CD4-positive, alpha-beta T cell (primary cell): ENCODE data around the gene GATAD2B. TPM values are rescaled to one million over a fixed set of nuclear protein-coding genes. Genes with fewer than 3 reads are reported as not detected.

Experiments used
- ATAC-seq: fragments of 200-7000 bp; cut with Tn5 transposase; one replicate; pipeline ENCODE4 v1.10.0; 2022; ENCODE audit warnings: mild to moderate bottlenecking; ENCODE audit not compliant: poor library complexity
- CTCF ChIA-PET: fragments of 350-600 bp; sonication (Branson Sonifier 250); formaldehyde crosslinking; loops from one replicate; lab custom pipeline; 2021; ENCODE audit warnings: antibody characterized with exemption, inconsistent platforms; lab: Charles Lee
- POLR2A ChIA-PET: fragments of 350-600 bp; sonication (Branson Sonifier 250); formaldehyde crosslinking; loops from one replicate; lab custom pipeline; 2021; ENCODE audit warnings: antibody characterized with exemption, inconsistent platforms; lab: Charles Lee
- DNase-seq, 14 experiments: peaks; one replicate each; pipeline ENCODE4 v3.0.0-alpha.2; 2013 to 2020; ENCODE audit warnings: mixed read lengths in 2 of 14
- H3K27ac ChIP-seq, 2 donors: one replicate each; pipeline versions ENCODE4 v1.5.1 to v1.7.0; 2013; ENCODE audit warnings: low read length in 2 of 2, low read depth in 1 of 2, mild to moderate bottlenecking in 1 of 2
- H3K27me3 ChIP-seq, 2 experiments: 1 replicate in 1 of 2; 2 replicates in 1 of 2; pipeline versions ENCODE4 v1.6.1 to v1.7.0; 2013; ENCODE audit warnings: low read length in 2 of 2, control low read depth in 1 of 2, mild to moderate bottlenecking in 1 of 2, moderate library complexity in 1 of 2; ENCODE audit not compliant: insufficient read depth in 2 of 2, control insufficient read depth in 1 of 2
- H3K36me3 ChIP-seq: one replicate; pipeline ENCODE4 v1.6.1; 2013; ENCODE audit warnings: low read length, control low read depth; ENCODE audit not compliant: insufficient read depth
- H3K4me1 ChIP-seq: one replicate; pipeline ENCODE4 v1.6.1; 2013; ENCODE audit warnings: low read length, control low read depth; ENCODE audit not compliant: insufficient read depth
- H3K4me3 ChIP-seq: one replicate; pipeline ENCODE4 v1.5.1; 2013; ENCODE audit warnings: mild to moderate bottlenecking, low read length, moderate library complexity
- H3K9me3 ChIP-seq, 2 experiments: 1 replicate in 1 of 2; 2 replicates in 1 of 2; pipeline versions ENCODE4 v1.6.1 to v1.7.0; 2013; ENCODE audit warnings: low read length in 2 of 2, mild to moderate bottlenecking in 2 of 2, control low read depth in 1 of 2, moderate library complexity in 1 of 2; ENCODE audit not compliant: control insufficient read depth in 1 of 2, insufficient read depth in 1 of 2
- H3K27ac Mint-ChIP-seq: one replicate; pipeline ENCODE4 v1.8.0; 2020; ENCODE audit warnings: mixed read lengths
- H3K27me3 Mint-ChIP-seq: one replicate; pipeline ENCODE4 v1.8.0; 2021; ENCODE audit warnings: mixed read lengths
- H3K36me3 Mint-ChIP-seq: one replicate; pipeline ENCODE4 v1.8.0; 2021; ENCODE audit warnings: low read depth, mixed read lengths
- H3K4me1 Mint-ChIP-seq: one replicate; pipeline ENCODE4 v1.8.0; 2021; ENCODE audit warnings: low read depth, mixed read lengths
- H3K4me3 Mint-ChIP-seq: one replicate; pipeline ENCODE4 v1.8.0; 2020; ENCODE audit warnings: mild to moderate bottlenecking, mixed read lengths
- H3K9me3 Mint-ChIP-seq: one replicate; pipeline ENCODE4 v1.8.0; 2020; ENCODE audit warnings: mixed read lengths
- CTCF ChIP-seq: fragments of 200-600 bp; IDR thresholded peaks from one replicate; pipeline ENCODE4 v1.8.0; 2022; ENCODE audit warnings: antibody characterized with exemption, mild to moderate bottlenecking
- intact Hi-C, 2 experiments: fragments of 100-400 bp; cut with DNase I in 1 of 2; cut with micrococcal nuclease in 1 of 2; formaldehyde crosslinking; loops; one replicate each; pipeline versions ENCODE4 v1.15.1 to v1.9.0; 2023 to 2025; cut with DNase I, micrococcal nuclease
- total RNA-seq, 174 experiments: library from RNA in 2 of 174; stranded (reverse) in 2 of 174; gene quantifications; one replicate each; pipeline ENCODE4 v1.2.3 and lab custom pipeline; 2021 to 2026

GATAD2B gene
- total RNA-seq, 2 experiments from 2014 or later = 51.6 to 52.3 TPM

DNA sequence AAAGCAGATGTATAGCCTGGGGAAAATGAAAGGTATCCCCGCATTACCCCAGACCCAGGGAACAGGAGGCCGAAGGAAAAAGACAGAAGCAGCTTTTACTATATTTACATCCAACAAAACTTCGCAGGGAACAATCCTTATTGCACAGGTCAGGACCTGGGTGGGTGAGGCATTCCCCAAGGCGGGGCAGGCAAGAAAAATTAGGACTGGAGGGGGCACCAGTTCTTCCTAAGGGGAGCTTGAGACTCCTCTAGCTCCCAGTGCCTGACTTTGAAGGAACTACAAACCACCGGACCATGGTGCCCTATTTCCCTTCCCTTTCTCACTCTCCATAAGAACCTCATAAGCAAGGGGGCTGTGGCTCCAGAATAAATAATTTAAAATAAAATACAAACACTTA is 6.7 kb upstream of the GATAD2B start:
- Histone ChIP-seq H3K4me3 (no peak overlapping the region), H3K9me3 (no peaks in the 10 kb centered on the region), H3K4me1 (peaks cover 3% of the 10 kb centered on the region), H3K27me3 (no peaks in the 10 kb centered on the region), H3K36me3 (peaks cover 47% of the 10 kb centered on the region), H3K27ac (peak overlapping the region in 1 of 2 donors; percentile 10)
- Mint-ChIP-seq H3K4me3 (no peak overlapping the region), H3K9me3 (no peaks in the 10 kb centered on the region), H3K27ac (no peak overlapping the region), H3K27me3 (no peaks in the 10 kb centered on the region), H3K4me1 (peaks cover 10% of the 10 kb centered on the region), H3K36me3 (peaks cover 33% of the 10 kb centered on the region)
- ATAC-seq = no peak
- TF ChIP-seq CTCF = no peak
- no peak for DNase-seq
- intact Hi-C loops = loop anchor here in 1 of 2 experiments (10.0 kb wide), 2 partner anchors 255 to 295 kb away; partner anchors contain the start of genes ILF2, NPR1 and UBAP2L
- ChIA-PET POLR2A (interaction anchor here (1.0 to 2.3 kb wide), 2 partner anchors 16 to 29 kb away, joined by 3 to 12 read pairs; partner anchors contain the start of genes CRTC2 and DENND4B), CTCF (no interaction called here)

GRCh38 chr1:153928791-153929341 is 6.1 kb upstream of the GATAD2B start:
- intact Hi-C loops = loop anchor here in 1 of 2 experiments (10.0 kb wide), 2 partner anchors 254 to 296 kb away; partner anchors contain the start of genes ILF2, NPR1 and UBAP2L
- Mint-ChIP-seq H3K4me3 (no peak overlapping the region), H3K36me3 (peaks cover 27% of the 10 kb centered on the region), H3K9me3 (no peaks in the 10 kb centered on the region), H3K4me1 (peaks cover 12% of the 10 kb centered on the region), H3K27ac (peak overlapping the region; percentile 54), H3K27me3 (no peaks in the 10 kb centered on the region)
- ChIA-PET CTCF (no interaction called here), POLR2A (interaction anchor here (1.0 to 2.3 kb wide), 4 partner anchors 17 to 130 kb away, joined by 3 to 12 read pairs (median 3); partner anchors contain the start of genes CRTC2 and DENND4B)
- Histone ChIP-seq H3K27me3 (no peaks in the 10 kb centered on the region), H3K4me3 (no peak overlapping the region), H3K36me3 (peaks cover 42% of the 10 kb centered on the region), H3K9me3 (no peaks in the 10 kb centered on the region), H3K4me1 (peaks cover 8% of the 10 kb centered on the region), H3K27ac (peak overlapping the region in 1 of 2 donors; percentile 10)
- no peak for ATAC-seq
- TF ChIP-seq CTCF = no peak
- no peak for DNase-seq

DNA sequence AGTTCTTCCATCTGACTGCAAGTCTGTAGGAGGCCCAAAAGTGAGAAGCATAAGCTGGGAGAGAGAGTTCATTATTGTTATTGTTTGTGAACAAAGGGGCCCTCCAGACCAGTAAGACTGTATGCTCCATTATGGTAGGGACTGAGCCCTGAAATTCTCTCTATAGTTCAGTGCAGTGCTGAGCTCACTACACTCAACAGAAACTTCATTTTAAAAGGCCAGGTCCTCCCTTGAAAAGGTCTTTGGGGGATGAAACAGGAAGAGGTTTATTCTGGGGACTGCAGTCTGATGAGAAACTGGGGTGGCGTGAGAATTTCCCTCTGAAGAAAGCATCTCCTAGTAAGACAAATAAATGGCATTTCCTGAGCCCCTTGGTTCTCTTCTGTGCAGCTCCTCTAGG is 5.5 kb upstream of the GATAD2B start:
- intact Hi-C loops = loop anchor here in 1 of 2 experiments (10.0 kb wide), 2 partner anchors 253 to 297 kb away; partner anchors contain the start of genes ILF2, NPR1 and UBAP2L
- no peaks in the 10 kb centered on the region for H3K9me3 ChIP-seq
- ATAC-seq = no peak
- H3K4me1 ChIP-seq = peaks cover 13% of the 10 kb centered on the region
- no peak overlapping the region for H3K27ac ChIP-seq
- DNase-seq = no peak
- H3K27me3 ChIP-seq = no peaks in the 10 kb centered on the region
- H3K4me3 ChIP-seq = no peak overlapping the region
- peaks cover 36% of the 10 kb centered on the region for H3K36me3 ChIP-seq
- TF ChIP-seq CTCF = no peak
- peaks cover 18% of the 10 kb centered on the region for H3K4me1 Mint-ChIP-seq
- CTCF ChIA-PET = no interaction called here
- POLR2A ChIA-PET = interaction anchor here (1.0 to 2.3 kb wide), 4 partner anchors 17 to 130 kb away, joined by 3 to 12 read pairs (median 4); partner anchors contain the start of genes CRTC2, DENND4B and JTB
- H3K4me3 Mint-ChIP-seq = peak overlapping the region; percentile 20
- peaks cover 29% of the 10 kb centered on the region for H3K36me3 Mint-ChIP-seq
- H3K9me3 Mint-ChIP-seq = no peaks in the 10 kb centered on the region
- peaks cover under 1% of the 10 kb centered on the region for H3K27me3 Mint-ChIP-seq
- peak overlapping the region; percentile 54 for H3K27ac Mint-ChIP-seq
